DMS53 treated with DMSO at 0.1 percent for 48 hours (cell line): ENCODE data around the gene NT5DC4.
"Not testable (repeated sequence)": the region's sequence is repeated elsewhere in the genome, so short reads cannot be mapped to it uniquely, and the experiment has no call there.

ENCODE experiments used
- DNase-seq: peaks from one replicate; lab custom pipeline; 2025; ENCODE audit not compliant: unreplicated experiment; lab: John Stamatoyannopoulos, UW

Gene NT5DC4

DNA sequence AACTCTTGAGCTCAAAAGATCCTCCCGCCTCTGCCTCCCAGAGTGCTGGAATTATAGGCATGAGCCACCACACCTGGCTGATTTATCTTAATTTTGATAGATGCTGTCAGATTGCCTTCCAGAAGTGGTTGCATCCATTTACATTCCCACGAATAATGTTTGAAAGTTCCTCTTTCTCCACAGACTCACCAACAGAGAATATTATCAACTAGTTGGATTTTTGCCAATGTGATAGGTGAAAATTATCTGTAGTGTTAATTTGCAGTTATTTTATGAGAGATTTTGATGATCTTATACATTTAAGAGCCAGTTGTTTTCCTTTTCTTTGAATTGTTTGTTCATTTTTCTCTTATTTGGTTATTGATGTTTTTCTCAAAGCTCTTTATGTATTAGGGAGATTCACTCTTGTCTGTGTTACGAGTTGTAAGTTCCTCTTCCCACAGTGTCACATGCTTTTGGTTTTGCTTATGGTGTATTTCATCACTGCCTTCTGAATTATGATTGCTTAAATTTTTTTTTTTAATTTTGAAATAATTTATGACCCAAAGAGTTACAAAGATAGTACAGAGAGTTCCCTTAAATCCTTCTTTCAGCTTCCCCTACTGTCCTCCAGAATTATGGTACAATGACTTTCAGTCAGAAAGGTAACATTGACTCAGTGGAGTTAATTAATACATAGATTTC, 20.7 kb upstream of the NT5DC4 start:
- no peak for DNase-seq

DNA sequence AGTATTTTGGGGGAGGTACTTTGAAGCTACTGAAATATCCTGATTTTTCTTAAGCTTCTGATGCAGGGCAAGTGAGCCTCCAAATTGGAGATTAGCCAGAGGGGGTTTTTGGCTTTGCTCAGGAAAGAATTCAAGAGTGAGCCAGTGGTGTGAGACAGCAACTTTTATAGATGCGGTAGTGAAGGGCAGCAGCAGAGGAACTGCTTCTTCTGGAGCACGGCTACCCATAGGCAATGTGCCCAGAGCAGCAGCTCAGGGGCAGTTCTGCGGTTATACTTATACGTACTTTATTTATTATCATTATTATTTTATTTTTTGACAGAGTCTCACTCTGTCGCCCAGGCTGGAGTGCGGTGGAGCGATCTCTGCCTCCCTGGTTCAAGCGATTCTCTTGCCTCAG, 19.8 kb upstream of the NT5DC4 start:
- DNase-seq = no peak

- DNase-seq = no peak
Measured at GRCh38 chr2:112703684-112704083, 17.1 kb upstream of the NT5DC4 start.

- no peak for DNase-seq
Measured at GRCh38 chr2:112705575-112705974, 15.2 kb upstream of the NT5DC4 start.

DNA sequence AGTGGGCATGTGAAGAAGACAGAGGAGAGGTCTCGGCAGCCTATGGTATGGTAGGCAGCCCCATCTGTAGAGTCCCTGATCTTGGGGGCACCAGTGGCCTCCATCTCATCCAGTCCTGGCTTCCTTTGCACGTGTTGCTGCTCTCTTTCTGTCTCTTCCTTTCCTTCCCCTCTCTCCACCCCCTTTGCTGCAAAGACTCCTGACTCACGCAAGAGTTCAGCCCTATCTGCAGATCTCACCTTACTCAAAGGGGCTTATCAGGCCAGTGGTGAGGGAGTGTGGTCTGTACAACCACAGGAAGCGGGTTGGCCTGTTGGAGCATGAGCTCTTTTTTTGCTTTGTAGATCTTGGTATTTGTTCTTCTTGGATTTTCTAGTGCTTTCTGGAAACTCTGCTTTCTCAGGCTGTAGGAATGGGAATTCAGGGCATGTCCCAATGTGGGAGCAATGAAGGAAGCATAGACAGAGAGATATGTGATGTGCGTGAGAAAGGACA, 14.6 kb upstream of the NT5DC4 start:
- no peak for DNase-seq

- DNase-seq = not testable (repeated sequence)
Measured at GRCh38 chr2:112706947-112707346, 13.9 kb upstream of the NT5DC4 start.

- no peak for DNase-seq
Measured at GRCh38 chr2:112708968-112709367, 11.9 kb upstream of the NT5DC4 start.

- DNase-seq = no peak
Measured at GRCh38 chr2:112709703-112710102, 11.1 kb upstream of the NT5DC4 start.

DNA sequence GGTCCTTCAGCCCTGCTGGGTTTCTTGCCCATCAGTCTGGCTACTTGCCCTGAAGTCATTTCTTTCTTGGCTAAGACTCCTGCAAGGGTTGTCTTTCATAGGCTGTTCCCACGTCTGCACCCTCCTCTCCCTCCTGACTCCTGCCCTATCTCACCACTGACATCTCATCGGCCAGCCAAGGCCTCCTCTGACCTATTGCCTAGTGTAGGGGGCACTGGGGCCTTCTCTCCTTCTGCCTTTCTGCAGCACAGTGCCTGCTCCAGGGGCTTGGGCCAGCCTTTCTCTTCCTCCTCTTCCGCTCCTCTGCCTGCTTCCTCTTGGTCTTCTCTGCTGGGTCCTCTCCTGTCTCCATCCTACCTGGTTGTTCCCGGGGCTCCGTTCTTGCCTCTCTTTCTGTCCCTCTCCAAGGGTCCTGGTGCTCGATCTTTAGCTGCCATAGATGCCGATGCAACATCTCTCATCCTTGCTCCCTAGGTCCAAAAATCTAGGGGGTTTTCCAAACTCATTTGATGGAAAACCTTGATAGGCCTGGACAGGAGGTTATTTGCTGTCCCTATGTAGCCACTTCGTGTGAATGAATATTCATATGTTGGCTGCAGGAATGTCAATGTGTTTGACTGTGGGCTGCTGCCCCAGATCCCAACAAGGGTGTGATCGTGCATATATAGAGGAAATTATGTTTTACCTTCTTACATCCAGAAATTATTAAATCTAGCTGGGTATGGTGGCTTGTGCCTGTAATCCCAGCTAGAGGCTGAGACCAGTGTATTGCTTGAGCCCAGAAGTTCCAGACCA, 9.7 kb upstream of the NT5DC4 start:
- no peak for DNase-seq

DNA sequence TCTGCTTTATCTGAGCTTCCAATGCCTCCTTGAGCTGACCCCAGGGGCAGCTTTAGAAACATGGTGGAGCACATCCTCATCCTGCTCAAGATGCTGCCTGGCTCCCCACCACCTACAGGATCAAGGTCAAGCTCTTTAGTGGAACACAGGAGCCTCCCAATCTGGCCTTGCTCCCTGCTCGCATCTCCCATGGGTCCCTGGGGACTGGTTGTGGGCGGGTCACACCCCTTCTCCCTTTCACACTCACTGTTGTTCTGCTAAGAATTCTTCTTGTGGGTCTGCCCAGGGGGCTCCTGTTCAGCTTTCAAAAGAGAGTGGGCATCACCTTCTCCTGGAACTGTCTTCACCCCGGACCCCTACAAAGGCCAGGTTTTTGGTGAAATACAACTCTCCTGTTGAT, 8.4 kb upstream of the NT5DC4 start:
- no peak for DNase-seq

GRCh38 chr2:112712903-112713584, 7.8 kb upstream of the NT5DC4 start:
- no peak for DNase-seq

DNA sequence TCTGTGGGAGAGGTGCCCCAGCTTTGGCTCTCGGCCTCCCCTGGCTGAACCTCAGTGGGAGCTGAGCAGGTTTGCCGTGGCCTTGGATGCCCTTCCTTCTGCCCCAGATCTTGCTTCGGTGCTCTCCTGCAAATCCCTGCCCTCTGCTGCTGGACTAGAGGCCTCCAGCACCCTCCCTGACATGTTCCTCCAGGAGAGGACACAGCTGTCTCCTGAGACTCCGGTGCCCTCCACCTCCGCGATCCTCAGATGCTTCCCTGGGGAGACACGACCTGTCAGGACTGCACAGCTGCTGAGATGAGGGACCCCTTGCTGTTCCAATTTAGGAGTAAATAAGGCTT, 7.3 kb upstream of the NT5DC4 start:
- DNase-seq = no peak

GRCh38 chr2:112713926-112714325, 6.9 kb upstream of the NT5DC4 start:
- DNase-seq = no peak

DNA sequence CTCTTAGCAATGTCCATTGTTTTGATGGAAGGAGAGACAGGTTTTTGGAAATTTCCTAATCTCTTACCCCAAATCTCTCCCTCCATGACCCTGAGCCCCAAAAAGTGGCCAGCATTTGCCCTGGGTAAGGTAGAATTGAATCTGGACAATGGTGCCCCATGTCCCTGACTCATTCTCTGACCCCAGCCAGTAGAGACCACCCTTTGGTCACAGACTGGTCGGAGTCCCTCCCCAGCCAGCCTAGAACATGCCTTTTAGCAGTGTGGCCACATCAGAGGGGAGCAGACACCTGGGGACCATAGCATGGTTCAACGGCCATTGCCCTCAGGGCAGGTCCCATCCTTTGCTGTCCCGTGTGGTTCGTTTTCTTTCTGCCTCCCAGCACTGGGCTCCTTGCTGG, 6.5 kb upstream of the NT5DC4 start:
- no peak for DNase-seq

GRCh38 chr2:112714836-112715631, 5.8 kb upstream of the NT5DC4 start:
- no peak for DNase-seq

DNA sequence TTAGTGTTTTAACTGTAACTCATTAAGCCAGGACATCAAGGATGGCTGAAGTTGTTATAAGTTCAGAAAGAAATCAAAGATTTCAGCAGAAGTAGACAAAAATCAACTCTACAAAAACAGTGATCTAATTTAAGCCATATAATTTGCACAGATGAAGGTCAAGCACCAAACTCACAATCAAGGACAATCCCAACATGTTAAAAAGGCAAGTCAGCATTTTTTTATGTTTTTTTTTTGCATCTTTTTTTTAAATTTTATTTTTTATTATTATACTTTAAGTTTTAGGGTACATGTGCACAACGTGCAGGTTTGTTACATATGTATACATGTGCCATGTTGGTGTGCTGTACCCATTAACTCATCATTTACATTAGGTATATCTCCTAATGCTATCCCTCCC, 4.7 kb upstream of the NT5DC4 start:
- DNase-seq = not testable (repeated sequence)

- DNase-seq = not testable (repeated sequence)
Measured at GRCh38 chr2:112716826-112717352, 3.9 kb upstream of the NT5DC4 start.

DNA sequence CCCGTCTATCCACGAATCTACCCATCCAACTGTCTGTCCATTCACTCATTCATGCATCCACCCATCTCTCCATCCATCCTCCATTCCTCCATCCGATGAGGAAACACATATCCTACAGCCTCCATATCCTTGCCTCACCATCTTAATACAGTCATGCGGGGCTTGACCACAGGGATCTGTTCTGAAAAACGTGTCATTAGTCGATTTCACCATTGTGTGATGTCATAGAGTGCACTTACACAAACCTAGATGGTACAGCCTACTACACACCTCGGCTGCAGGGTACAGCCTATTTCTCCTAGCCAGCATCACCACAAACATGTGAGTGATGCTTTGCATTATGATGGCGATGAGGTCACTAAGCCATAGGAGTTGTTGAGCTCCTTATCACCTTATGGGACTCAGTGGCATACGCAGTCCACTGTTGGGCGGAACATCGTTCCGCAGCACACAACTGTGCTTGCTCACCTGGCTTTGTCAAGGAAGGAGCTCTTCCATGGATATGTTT, 1.9 kb upstream of the NT5DC4 start:
- no peak for DNase-seq

GRCh38 chr2:112721819-112722522, 1.2 kb downstream of the NT5DC4 start:
- DNase-seq = no peak
